Thyroid gland (tissue), 4 donors: ENCODE measurements around the gene WFDC10B. TPM values are rescaled to one million over a fixed set of nuclear protein-coding genes. Genes with fewer than 3 reads are reported as not detected.

Experiments
- DNase-seq, 2 donors: peaks; one replicate each; pipeline ENCODE4 v3.0.0-alpha.2; 2019
- H3K27ac ChIP-seq, 3 donors: fragments of 200-600 bp; sonication (generic); 1 replicate in 2 of 3; 2 replicates in 1 of 3; pipeline ENCODE4 v1.5.1; 2016 to 2019; ENCODE audit warnings: mild to moderate bottlenecking in 1 of 3, moderate library complexity in 1 of 3
- H3K27me3 ChIP-seq: fragments of 200-600 bp; sonication (generic); one replicate; pipeline ENCODE4 v1.5.1; 2019
- H3K36me3 ChIP-seq, 2 donors: fragments of 200-600 bp; sonication (generic); one replicate each; pipeline ENCODE4 v1.5.1; 2016 to 2019
- H3K4me1 ChIP-seq, 2 donors: fragments of 200-600 bp; sonication (generic); one replicate each; pipeline ENCODE4 v1.5.1; 2017 to 2019
- H3K4me3 ChIP-seq, 3 donors: fragments of 200-600 bp; sonication (generic); replicated peaks in 1 of 3; 1 replicate in 2 of 3; 2 replicates in 1 of 3; pipeline ENCODE4 v1.5.1; 2016; ENCODE audit warnings: mild to moderate bottlenecking in 1 of 3
- H3K9me3 ChIP-seq: fragments of 200-600 bp; sonication (generic); one replicate; pipeline ENCODE4 v1.5.1; 2017
- POLR2A ChIP-seq, 2 donors: fragments of 450-650 bp; IDR thresholded peaks; one replicate each; pipeline ENCODE4 v1.6.1; 2017; ENCODE audit warnings: antibody characterized with exemption in 2 of 2, mild to moderate bottlenecking in 2 of 2, moderate library complexity in 1 of 2
- WGBS, 2 donors: methylation state at CpG; one replicate each; pipeline ENCODE4 v1.1.5; 2017; 5-methylcytosine and 5-hydroxymethylcytosine counted together
- intact Hi-C: fragments of 100-400 bp; cut with DNase I; formaldehyde crosslinking; loops from one replicate; pipeline ENCODE4 v1.15.1; 2023
- total RNA-seq, 4 donors: library from RNA; depleted of rRNA; stranded (reverse); fragments of >200 nt; gene quantifications; one replicate each; pipeline ENCODE4 v1.2.3, GENCODE V29; 2016
- TF ChIP-seq, protein P1 (sequence below), 6 experiments: fragments of 200-600 bp in 3 of 6; fragments of 450-650 bp in 3 of 6; sonication (generic) in 3 of 6; IDR thresholded peaks; one replicate each; pipeline ENCODE4 v1.5.1; 2016 to 2019; ENCODE audit warnings: antibody characterized with exemption in 6 of 6, mild to moderate bottlenecking in 2 of 6, inconsistent platforms in 1 of 6, moderate library complexity in 1 of 6

Gene WFDC10B
- total RNA-seq, 4 donors from 2014 or later = not detected

GRCh38 chr20:45735988-45736387 is 31.2 kb upstream of the WFDC10B start:
- WGBS, 2 donors = 70 to 80% methylated on average over 2 to 6 of the region's 23 CpGs
- H3K27me3 ChIP-seq = no peaks in the 10 kb centered on the region
- no peak overlapping the region for H3K4me3 ChIP-seq
- no peaks in the 10 kb centered on the region for H3K4me1 ChIP-seq
- TF ChIP-seq POLR2A (IDR thresholded peaks at IDR 0.05) = no peak
- TF ChIP-seq, protein P1, sequence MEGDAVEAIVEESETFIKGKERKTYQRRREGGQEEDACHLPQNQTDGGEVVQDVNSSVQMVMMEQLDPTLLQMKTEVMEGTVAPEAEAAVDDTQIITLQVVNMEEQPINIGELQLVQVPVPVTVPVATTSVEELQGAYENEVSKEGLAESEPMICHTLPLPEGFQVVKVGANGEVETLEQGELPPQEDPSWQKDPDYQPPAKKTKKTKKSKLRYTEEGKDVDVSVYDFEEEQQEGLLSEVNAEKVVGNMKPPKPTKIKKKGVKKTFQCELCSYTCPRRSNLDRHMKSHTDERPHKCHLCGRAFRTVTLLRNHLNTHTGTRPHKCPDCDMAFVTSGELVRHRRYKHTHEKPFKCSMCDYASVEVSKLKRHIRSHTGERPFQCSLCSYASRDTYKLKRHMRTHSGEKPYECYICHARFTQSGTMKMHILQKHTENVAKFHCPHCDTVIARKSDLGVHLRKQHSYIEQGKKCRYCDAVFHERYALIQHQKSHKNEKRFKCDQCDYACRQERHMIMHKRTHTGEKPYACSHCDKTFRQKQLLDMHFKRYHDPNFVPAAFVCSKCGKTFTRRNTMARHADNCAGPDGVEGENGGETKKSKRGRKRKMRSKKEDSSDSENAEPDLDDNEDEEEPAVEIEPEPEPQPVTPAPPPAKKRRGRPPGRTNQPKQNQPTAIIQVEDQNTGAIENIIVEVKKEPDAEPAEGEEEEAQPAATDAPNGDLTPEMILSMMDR (IDR thresholded peaks at IDR 0.05) = no peak
- no peak overlapping the region for H3K27ac ChIP-seq
- DNase-seq = no peak
- H3K9me3 ChIP-seq = no peaks in the 10 kb centered on the region
- intact Hi-C loops = no loop called here
- no peaks in the 10 kb centered on the region for H3K36me3 ChIP-seq

DNA sequence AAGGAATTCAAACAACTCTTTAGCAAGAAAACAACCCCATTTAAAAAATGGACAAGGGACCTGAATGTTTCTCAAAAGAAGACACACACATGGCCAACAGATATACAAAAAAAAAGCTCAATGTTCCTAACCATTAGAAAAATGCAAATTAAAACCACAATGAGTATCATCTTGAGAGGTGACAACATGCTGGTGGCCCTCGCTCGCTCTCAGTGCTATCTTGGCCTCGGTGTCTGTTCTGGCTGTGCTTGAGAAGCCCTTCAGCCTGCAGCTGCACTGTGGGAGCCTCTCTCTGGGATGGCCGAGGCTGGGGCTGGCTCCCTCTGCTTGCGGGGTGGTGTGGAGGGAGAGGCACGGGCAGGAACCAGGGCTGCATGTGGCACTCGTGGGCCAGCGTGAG is 30.7 kb upstream of the WFDC10B start:
- H3K9me3 ChIP-seq = no peaks in the 10 kb centered on the region
- H3K36me3 ChIP-seq = no peaks in the 10 kb centered on the region
- no peaks in the 10 kb centered on the region for H3K27me3 ChIP-seq
- no peak for TF ChIP-seq POLR2A (IDR thresholded peaks at IDR 0.05)
- TF ChIP-seq, protein P1 (IDR thresholded peaks at IDR 0.05) = no peak
- H3K4me3 ChIP-seq = no peak overlapping the region
- H3K4me1 ChIP-seq = no peaks in the 10 kb centered on the region
- DNase-seq = no peak
- H3K27ac ChIP-seq = no peak overlapping the region
- intact Hi-C loops = no loop called here
- 66 to 74% methylated on average over 6 to 7 of the region's 8 CpGs for WGBS, 2 donors

- Histone ChIP-seq H3K27me3 (no peaks in the 10 kb centered on the region), H3K4me3 (no peak overlapping the region), H3K4me1 (no peaks in the 10 kb centered on the region), H3K36me3 (no peaks in the 10 kb centered on the region), H3K9me3 (no peaks in the 10 kb centered on the region), H3K27ac (no peak overlapping the region)
- DNase-seq = no peak
- intact Hi-C loops = no loop called here
- TF ChIP-seq, protein P1 (IDR thresholded peaks at IDR 0.05) = no peak
- no peak for TF ChIP-seq POLR2A (IDR thresholded peaks at IDR 0.05)
These were observed 27.4 kb upstream of the WFDC10B start for GRCh38 chr20:45732199-45732598.

DNA sequence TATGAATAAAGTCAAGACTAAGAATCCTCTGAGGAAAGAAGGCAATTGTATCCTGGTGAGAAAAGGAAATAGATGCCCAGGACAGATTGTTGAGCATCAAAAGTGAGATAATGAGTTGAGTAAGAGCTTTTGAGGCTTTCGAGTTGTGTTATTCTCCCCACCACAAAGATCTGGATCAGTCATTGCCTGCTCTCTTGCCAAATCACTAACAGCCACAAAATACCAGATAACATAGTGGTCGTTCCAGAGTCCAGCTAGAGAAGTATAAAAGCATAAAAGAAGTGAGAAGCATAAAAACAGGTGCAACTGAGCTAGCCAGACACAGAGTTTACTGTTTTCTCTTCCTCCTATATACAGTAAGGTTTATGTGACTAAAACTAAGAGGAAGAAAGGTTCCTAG is 22.2 kb upstream of the WFDC10B start:
- TF ChIP-seq, protein P1 (IDR thresholded peaks at IDR 0.05) = no peak
- no peak for TF ChIP-seq POLR2A (IDR thresholded peaks at IDR 0.05)
- Histone ChIP-seq H3K27ac (no peak overlapping the region), H3K9me3 (no peaks in the 10 kb centered on the region), H3K4me3 (no peak overlapping the region), H3K36me3 (no peaks in the 10 kb centered on the region), H3K27me3 (no peaks in the 10 kb centered on the region), H3K4me1 (no peaks in the 10 kb centered on the region)
- WGBS, 2 donors = 66 to 67% methylated on average over 2 of the region's 2 CpGs
- no peak for DNase-seq
- intact Hi-C loops = no loop called here

GRCh38 chr20:45725134-45725533 is 20.3 kb upstream of the WFDC10B start:
- Histone ChIP-seq H3K4me1 (no peaks in the 10 kb centered on the region), H3K9me3 (no peaks in the 10 kb centered on the region), H3K27ac (no peak overlapping the region), H3K27me3 (no peaks in the 10 kb centered on the region), H3K36me3 (no peaks in the 10 kb centered on the region), H3K4me3 (no peak overlapping the region)
- DNase-seq = no peak
- TF ChIP-seq, protein P1 (IDR thresholded peaks at IDR 0.05) = no peak
- TF ChIP-seq POLR2A (IDR thresholded peaks at IDR 0.05) = no peak
- intact Hi-C loops = no loop called here
